GM19025 (cell line): ENCODE measurements around the gene BSND.
"Not testable (repeated sequence)": the region's sequence is repeated elsewhere in the genome, so short reads cannot be mapped to it uniquely, and the experiment has no call there.

Experiments
- ATAC-seq: cut with Tn5 transposase; IDR thresholded peaks from one replicate; pipeline ENCODE4 v1.9.1; 2021; ENCODE audit warnings: mild to moderate bottlenecking, low read depth, moderate library complexity; ENCODE audit not compliant: unreplicated experiment

Gene BSND

DNA sequence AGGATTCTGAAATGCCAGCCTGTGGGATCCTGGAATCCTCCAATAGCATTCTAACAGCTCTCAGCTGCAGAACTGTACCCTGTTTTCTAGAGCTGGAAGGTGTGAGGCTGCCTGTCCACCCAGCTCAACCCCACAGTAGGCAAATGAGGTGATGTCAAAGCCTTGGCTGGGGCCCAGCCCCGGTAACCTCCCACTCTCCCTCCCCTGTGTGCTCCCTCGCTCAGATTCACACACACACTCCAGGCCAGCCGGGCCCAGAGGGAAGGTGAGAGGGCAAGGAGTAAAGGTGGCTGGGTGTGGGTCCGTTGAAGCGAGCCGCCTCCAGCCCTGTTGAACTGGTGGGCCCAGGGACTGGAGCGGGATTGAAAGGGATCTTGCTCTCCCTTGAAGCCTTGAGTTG, at the start of gene BSND:
TSS of gene BSND (plus strand) at position 257 of the 400 bp plus-strand sequence. CDS start 254 bp downstream, outside the sequence.
- no peak for ATAC-seq

GRCh38 chr1:54949053-54949452, 49.7 kb upstream of the BSND start:
- ATAC-seq = no peak

GRCh38 chr1:54950006-54950368, 48.7 kb upstream of the BSND start:
- ATAC-seq = no peak

DNA sequence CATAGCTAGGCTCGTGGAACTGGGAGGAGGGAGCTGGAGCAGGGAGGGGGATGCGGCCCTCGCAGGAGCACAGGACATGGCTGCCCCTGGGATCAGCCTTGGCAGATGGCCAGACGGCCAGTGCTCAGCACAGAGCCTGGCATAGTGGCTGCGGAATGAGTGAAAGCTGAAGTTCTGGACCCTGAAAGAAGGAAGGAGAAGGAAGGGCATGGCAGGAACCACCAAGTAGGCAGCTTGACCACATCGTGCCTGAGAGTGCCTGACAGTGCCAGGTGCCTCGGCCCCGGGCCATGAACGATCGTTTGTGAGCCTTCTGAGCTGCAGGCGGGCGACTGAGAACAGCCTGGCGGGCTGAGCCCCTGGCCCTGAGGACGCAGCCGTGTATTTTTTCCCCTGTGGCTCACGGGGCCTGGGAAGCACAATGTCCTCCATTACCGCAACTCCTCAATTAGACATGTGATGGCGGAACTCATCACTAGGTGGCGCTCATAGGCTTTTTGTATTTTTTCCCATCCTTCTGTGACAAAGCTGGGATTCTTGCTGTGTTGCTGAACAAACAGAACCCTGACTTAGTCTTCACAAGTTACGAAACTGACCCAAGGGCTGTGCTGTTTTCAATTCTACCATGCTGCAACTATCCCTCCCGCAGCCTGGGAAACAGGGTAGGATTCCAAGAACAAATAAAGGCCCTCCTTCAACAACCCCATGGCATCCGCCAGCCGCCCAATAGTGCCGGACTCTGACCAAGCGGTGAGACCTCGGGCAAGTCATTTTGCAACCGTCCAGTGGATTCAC, 48.2 kb upstream of the BSND start:
- ATAC-seq = no peak

GRCh38 chr1:54951810-54952226, 46.9 kb upstream of the BSND start:
- no peak for ATAC-seq

DNA sequence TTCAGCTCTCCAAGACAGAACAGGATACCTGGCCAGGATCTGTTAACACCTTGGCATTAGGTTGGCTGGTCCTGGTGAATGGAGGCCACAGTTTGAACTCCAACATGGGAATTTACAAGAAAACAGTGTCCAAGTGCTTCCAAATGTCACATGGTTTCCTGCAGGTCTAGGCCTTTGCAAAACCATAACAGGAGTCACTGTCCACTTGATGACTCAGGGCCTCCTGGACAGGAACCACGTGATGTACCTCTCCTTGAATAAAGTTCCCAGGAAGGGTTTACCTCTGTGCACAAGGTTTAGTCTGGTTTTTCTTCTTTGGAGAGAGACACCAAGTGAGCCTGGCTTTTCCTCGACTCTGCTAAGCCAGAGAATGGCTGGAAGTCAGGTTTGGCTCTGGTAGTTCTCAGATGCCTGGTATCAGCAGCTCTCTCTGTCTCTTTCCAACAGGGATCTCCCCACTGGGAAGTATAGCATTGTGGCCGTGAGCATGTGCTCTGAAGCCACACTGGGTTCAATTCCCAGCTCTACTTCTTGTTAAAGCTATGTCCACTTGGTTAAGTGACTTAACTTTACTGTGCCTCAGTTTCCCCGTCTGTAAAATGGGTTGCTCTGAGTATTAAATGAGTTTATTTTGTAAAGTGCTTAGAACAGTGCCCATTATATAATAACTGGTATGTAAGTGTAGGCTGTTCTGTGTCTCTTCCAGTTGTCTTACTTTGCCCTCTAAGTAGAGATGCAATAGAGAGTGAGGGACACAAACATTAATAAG, 45.6 kb upstream of the BSND start:
- no peak for ATAC-seq

DNA sequence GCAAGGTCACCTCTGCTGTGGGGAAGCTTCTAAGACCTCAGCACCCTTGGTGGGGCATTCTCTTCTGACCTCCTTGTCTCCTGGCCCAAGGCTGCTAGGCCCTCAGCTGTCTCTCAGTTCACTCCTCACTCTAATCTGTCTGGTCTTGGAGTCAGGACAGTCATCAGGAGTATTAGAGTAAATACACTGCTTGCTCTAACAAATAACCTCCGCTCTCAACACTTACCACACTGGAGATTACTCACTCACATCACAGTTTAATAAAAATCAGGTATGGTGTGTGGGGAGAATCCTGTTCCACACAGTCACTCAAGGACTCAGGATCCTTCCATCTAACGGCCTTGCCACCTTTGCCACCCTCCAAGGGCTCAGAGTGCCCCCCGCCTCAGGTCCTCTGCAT, 44.9 kb upstream of the BSND start:
- ATAC-seq = no peak

- ATAC-seq = no peak
Observed at GRCh38 chr1:54955359-54955758, 43.4 kb upstream of the BSND start.

DNA sequence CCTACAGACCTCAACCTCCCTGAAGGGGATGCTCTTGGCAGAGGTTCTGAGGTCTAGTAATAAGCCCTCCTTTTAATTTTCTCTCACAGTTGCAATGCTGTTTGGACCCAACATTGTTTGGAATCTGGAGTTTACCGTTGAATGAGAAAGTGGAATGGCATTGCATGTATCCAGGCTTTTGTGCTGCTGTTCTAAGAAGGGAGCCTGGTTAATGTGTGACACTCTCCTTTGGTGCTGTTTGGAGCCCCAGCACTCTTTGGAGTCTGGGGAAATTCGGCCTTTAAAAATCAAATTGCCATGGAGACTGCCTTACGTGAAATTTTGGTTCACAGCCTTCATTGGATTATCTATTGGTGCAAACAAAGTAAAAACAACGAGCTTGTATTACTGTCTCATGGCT, 42.0 kb upstream of the BSND start:
- ATAC-seq = no peak

DNA sequence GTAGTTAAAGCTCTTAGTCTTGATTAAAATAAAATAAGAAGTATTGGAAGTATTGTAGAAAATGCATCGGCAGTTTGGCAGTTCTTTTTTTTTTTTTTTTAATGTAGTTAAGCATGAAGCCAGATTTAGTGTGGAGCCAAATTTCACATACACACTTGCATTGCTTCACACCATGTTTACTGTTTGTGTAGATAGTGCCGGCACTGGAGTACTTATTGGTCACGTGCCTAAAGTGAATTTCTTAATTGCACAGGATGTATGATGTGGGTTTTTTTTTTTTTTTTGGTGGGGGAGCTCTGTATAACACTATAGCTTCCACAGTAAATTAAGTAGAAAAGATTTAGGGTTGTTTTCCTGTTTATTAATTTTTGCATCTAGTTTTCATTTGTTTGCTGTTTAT, 39.5 kb upstream of the BSND start:
- ATAC-seq = no peak

DNA sequence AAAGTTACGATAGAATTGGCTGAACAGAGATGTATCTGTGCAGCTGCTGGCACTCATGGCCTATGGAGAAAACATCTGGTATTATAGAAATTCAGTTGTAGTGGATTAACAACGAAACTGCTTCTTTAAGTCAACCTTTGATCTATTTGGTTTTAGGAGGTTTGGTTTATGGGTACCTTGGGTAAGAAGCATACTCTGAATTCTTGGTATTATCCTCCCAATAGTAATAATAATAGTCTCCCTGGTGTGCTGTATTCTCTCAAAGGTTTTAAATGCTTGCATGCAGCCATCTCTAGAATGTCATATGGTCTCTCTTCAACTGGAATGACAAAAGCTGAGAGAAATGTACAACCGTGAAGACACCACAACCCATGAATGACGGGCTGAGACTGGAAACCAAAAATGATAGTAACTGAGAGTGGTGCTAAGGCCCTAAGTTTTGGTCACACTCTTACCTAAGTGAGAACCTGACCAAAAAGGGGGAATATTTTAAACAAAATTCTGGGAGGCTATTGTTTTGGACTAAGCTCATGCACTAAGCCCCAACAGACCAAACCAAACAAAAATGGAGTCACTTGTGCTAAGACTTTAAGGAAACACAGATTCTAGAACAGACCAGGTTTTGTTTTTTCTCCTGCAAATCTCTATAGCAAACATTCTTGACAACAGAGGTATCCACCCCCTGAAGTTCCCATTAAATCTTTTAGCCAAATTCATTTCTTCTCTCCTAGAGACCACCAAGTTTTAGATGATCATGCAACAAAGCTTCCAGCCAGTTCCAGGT, 35.9 kb upstream of the BSND start:
- no peak for ATAC-seq

- not testable (repeated sequence) for ATAC-seq
Observed at GRCh38 chr1:54963829-54964228, 34.9 kb upstream of the BSND start.

DNA sequence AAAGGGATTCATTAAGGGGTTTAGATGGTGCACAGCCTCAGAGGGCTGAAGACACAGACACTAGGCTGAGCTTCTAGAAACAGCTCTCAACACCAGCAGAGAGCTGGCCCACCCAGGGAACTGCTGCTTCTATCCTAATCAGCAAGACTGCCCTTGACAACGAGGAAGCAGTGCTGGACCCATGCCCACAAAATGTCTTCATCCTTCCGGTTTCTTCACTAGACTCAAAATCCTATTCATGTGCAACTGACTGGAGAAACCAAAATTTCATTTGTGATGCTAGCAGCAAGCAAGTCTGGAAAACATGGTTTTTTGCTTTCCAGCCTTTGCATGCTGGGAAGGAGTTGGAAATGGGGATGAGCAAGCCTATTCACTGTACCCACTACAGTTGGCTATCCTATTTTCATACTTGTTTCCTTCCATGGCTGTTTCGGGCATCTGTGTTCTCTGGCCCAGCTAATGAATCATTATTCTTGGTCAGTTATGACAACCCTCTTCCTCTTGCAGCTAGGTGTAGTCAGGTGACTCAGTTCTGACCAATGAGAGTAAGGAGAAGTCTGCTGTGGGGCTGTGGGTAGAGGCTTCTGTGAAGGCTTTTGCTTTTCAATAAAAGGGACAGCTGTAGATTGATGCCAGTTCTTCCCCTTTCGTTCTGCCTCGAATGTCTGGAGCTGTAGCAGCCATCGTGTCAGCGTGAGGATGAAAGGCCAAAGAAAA, 33.0 kb upstream of the BSND start:
- ATAC-seq = no peak

GRCh38 chr1:54967372-54967771, 31.4 kb upstream of the BSND start:
- ATAC-seq = no peak

DNA sequence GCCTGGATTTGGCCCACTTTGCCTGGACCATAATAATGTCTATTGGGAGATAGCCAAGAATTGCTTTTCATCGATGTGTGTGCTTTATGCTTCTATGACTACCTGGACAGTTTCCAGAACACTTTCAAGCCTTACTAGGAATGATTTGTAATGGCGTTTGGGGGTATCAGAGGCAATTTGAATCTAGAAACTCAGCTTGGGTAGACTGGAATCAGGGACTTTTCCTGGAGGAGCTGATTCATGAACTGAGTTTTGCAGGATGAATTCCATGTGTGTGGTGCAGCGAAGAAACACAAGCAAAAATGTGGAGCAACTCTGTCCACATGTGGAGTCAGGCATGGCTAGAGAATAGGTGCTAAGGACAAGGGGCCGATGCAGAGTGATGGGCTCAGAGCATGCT, 30.2 kb upstream of the BSND start:
- no peak for ATAC-seq

GRCh38 chr1:54969879-54970278, 28.9 kb upstream of the BSND start:
- ATAC-seq = no peak

- no peak for ATAC-seq
Observed at GRCh38 chr1:54970901-54971300, 27.8 kb upstream of the BSND start.

DNA sequence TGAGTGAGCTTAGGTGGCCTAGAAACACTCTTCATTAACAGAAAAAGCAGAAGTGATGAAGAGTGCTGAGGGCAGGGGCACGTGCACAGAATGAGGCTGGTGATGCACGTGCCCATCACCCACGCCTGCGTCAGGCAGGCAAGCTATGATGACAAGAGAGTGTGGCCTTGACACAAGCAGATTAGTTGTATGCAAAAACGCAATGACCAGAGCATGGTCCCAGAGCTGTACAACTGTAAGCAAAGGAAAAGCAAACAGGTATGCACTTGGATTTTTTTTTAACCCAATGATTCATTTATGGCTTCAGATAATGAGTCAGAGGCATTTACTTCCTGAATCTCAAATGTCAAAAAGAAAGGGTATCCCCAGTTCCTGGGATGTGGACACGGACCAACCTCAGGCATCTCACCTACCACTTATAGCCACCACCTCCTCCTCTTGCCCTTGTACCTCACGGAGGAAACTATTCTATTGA, 27.4 kb upstream of the BSND start:
- ATAC-seq = peak; percentile 69

DNA sequence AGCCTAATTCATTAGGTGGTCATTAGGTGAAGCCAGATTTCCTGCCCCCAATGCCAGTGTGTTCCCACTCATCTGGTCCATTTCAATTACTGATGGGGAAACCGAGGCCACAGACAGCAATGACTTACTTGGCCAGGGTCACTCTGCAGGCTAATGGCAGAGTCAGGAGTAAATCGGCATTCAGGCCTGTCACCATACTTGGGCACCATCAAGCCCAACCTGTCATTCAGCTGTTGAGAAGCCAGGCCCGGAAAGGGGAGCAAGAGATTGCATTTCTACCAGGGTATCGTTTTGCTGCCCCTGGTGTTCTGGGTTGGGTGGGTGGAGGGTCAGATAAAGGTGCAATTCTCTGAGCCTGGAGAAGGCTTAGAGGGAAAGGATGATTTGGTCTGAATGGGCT, 26.3 kb upstream of the BSND start:
- ATAC-seq = no peak

GRCh38 chr1:54973205-54973921, 25.4 kb upstream of the BSND start:
- no peak for ATAC-seq
